ENCODE data around the gene ZNF462. TPM values are rescaled to one million over a fixed set of nuclear protein-coding genes. Genes with fewer than 3 reads are reported as not detected.
"Not testable (repeated sequence)": the region's sequence is repeated elsewhere in the genome, so short reads cannot be mapped to it uniquely, and the experiment has no call there.

ZNF462 gene
- polyA plus RNA-seq, 3 donors: 0.79 to 6.2 (median 3.5) TPM

GRCh38 chr9:106972082-106972481 is 109.1 kb downstream of the ZNF462 start:
- 92 to 96% (median 94%) methylated on average over 9 of the region's 9 CpGs for WGBS, 3 donors
- no peak overlapping the region for H3K27ac ChIP-seq (ENCODE audit: low read depth, low read length)

GRCh38 chr9:106974341-106974740 is 111.4 kb downstream of the ZNF462 start:
- no peak overlapping the region for H3K27ac ChIP-seq (ENCODE audit: low read depth, low read length)
- WGBS, 3 donors: 94 to 96% (median 95%) methylated on average over 2 of the region's 2 CpGs

DNA sequence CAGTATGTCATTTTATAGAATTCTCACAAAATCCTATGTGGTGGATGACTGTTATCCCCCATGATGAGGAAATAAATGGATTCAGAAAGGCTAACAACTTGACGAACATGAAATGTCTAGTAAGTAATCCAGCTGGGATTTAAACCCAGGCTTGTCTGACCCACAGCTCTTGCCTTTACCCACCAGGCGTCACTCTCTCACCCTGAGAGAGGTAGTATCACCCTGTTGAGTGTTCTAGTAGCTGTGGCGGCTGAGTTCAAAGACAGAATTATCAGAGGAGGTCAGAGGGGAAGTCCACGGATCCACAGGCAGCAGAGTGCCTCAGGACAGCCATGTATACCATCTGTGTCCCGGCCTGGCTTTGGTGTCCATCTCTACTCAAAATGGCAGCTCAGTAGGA is 113.8 kb downstream of the ZNF462 start:
- WGBS, 3 donors: 89 to 93% (median 93%) methylated on average over 5 of the region's 5 CpGs
- no peak overlapping the region for H3K27ac ChIP-seq (ENCODE audit: low read depth, low read length)

GRCh38 chr9:106980551-106981101 is 117.7 kb downstream of the ZNF462 start:
- WGBS, 3 donors: 65 to 74% (median 72%) methylated on average over 2 of the region's 2 CpGs
- H3K27ac ChIP-seq (ENCODE audit: low read depth, low read length): no peak overlapping the region

- WGBS, 3 donors: 91 to 95% (median 93%) methylated on average over 10 of the region's 10 CpGs
- no peak overlapping the region for H3K27ac ChIP-seq (ENCODE audit: low read depth, low read length)
Measured at GRCh38 chr9:106981396-106982287, 118.7 kb downstream of the ZNF462 start.

DNA sequence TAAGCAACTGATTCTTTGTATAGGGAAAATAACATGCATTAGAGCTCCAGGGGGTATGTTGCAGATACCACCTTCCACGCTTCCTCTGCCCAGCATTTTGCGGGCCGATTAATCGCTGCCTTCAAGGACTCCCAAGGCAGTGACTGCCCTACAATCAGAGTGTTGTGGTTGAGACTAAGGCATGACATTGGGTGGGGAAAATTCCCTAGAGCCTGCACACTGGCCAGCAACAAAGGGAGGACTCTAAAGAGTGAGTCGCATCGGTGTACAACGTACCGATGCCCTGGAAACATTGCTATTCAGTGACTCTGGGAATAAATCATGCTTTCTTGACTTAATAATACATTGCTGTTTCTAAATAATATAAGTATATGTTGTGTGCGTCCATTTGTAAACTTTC is 119.7 kb downstream of the ZNF462 start:
- 92 to 95% (median 94%) methylated on average over 9 of the region's 9 CpGs for WGBS, 3 donors
- no peak overlapping the region for H3K27ac ChIP-seq (ENCODE audit: low read depth, low read length)

- H3K27ac ChIP-seq (ENCODE audit: low read depth, low read length): no peak overlapping the region
- WGBS, 3 donors: 91 to 94% (median 92%) methylated on average over 2 of the region's 2 CpGs
Measured at GRCh38 chr9:106983346-106983745, 120.4 kb downstream of the ZNF462 start.

GRCh38 chr9:106989904-106990303 is 126.9 kb downstream of the ZNF462 start:
- whole genome bisulfite sequencing, 3 donors: 82 to 90% (median 89%) methylated on average over 2 of the region's 2 CpGs
- H3K27ac ChIP-seq (ENCODE audit: low read depth, low read length): not testable (repeated sequence)

DNA sequence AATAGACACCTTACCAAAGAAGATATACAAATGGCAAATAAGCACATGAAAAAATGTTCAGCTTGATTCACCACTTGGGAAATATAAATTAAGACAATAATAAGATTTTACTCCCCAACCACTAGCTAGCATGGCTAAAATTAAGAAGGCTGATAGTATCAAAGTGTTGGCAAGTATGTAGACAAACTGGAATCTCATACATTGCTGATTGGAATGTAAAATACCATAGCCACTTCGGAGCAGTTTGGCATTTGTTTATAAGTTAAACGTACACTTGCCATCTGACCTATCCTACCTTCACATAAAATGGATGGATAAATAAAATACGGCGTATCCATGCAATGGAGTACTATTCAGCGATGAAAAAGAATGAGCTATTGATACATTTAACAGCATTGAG is 129.2 kb downstream of the ZNF462 start:
- WGBS, 3 donors: 95 to 97% (median 95%) methylated on average over 5 of the region's 5 CpGs

GRCh38 chr9:106993603-106994002 is 130.6 kb downstream of the ZNF462 start:
- 91 to 100% (median 93%) methylated on average over 1 of the region's 1 CpG for WGBS, 3 donors
- H3K27ac ChIP-seq (ENCODE audit: low read depth, low read length): no peak overlapping the region

More for the DNA sequence above, 129.2 kb downstream of the ZNF462 start:
- H3K27ac ChIP-seq (ENCODE audit: low read depth, low read length): no peak overlapping the region

- 68 to 80% (median 69%) methylated on average over 4 of the region's 4 CpGs for WGBS, 3 donors
- no peak overlapping the region for H3K27ac ChIP-seq (ENCODE audit: low read depth, low read length)
Measured at GRCh38 chr9:106994463-106994862, 131.5 kb downstream of the ZNF462 start.

GRCh38 chr9:107000218-107000617 is 137.3 kb downstream of the ZNF462 start:
- H3K27ac ChIP-seq (ENCODE audit: low read depth, low read length): no peak overlapping the region
- WGBS, 3 donors: 86 to 98% (median 90%) methylated on average over 3 of the region's 3 CpGs

DNA sequence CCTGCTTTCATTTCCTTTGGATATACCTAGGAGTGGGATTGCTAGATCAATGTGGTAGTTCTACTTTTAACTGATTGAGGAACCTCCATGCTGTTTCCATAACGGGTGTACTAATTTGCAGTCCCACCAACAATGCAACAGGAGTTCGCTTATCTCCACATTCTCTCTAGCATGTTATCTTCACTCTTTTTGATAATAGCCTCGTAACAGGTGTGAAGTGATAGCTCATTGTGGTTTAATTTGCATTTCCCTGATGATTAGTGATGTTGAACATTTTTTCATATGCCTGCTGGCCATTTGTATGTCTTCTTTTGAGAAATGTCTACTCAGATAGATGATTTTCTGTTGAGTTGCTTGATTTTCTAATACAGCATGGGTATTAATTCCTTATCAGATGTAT is 142.2 kb downstream of the ZNF462 start:
- H3K27ac ChIP-seq (ENCODE audit: low read depth, low read length): no peak overlapping the region
- WGBS, 3 donors: 73 to 91% (median 90%) methylated on average over 3 of the region's 3 CpGs

DNA sequence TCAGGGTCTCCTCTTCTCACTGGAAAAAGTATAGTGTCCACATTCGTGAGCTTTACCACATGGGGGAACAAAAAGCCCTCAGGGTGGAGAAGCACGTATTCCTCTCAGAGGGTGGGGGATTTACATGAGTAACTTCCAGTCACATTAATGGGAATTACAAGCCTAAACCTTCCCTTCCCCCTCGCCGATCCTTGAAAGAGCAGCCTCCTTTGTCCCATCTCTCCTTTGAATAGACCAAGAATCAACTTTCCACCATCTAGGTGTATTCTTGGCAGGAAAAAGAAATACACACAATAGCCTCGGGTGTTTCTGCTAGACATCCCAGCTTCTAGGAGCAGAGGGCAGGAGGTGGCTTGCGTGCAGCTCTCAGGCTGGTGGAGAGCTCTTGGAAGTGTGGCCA is 144.4 kb downstream of the ZNF462 start:
- no peak overlapping the region for H3K27ac ChIP-seq (ENCODE audit: low read depth, low read length)
- 85 to 89% (median 86%) methylated on average over 6 of the region's 6 CpGs for whole genome bisulfite sequencing, 3 donors

DNA sequence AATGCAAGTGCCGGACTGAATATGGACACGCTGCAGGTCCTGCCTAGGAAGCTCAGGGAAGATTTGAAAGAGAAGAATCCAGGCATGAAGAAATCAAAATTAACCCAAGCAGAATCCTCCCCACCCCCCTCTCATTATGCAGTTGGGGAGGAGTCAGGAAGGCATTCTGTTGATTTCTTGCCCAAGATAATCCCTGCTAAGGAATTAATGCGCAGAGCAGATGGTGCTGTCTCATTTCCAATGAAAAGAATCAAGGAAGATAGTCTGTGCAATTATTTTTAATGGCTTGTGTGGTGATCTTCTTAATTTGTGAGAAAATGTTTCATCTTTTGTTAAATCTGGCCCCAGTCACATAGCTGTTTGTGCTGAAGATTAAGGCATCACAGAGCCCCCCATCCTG is 145.0 kb downstream of the ZNF462 start:
- H3K27ac ChIP-seq (ENCODE audit: low read depth, low read length): no peak overlapping the region
- 89 to 96% (median 93%) methylated on average over 3 of the region's 3 CpGs for WGBS, 3 donors

DNA sequence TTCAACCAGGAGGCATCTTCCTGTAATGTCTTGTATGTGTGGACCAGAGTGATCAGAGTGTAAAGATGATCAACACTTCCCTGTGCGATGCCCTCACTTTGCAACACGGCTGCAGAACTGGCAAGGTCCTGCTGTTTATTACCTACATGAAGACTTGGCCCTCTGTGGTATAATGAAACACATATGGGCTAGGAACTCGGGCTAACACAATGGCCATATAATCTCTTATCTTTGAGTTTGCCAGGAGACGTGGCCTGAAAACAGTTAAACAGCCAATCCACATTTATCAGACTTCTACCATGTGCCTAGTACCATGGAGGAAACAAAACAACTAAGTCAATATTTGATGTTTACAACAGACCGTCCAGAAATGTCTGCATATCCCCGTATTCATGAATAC is 145.5 kb downstream of the ZNF462 start:
- no peak overlapping the region for H3K27ac ChIP-seq (ENCODE audit: low read depth, low read length)
- 76 to 93% (median 91%) methylated on average over 6 of the region's 6 CpGs for WGBS, 3 donors

GRCh38 chr9:107016383-107016782 is 153.4 kb downstream of the ZNF462 start:
- H3K27ac ChIP-seq (ENCODE audit: low read depth, low read length): no peak overlapping the region
- WGBS, 3 donors: 71 to 84% (median 79%) methylated on average over 4 of the region's 4 CpGs

DNA sequence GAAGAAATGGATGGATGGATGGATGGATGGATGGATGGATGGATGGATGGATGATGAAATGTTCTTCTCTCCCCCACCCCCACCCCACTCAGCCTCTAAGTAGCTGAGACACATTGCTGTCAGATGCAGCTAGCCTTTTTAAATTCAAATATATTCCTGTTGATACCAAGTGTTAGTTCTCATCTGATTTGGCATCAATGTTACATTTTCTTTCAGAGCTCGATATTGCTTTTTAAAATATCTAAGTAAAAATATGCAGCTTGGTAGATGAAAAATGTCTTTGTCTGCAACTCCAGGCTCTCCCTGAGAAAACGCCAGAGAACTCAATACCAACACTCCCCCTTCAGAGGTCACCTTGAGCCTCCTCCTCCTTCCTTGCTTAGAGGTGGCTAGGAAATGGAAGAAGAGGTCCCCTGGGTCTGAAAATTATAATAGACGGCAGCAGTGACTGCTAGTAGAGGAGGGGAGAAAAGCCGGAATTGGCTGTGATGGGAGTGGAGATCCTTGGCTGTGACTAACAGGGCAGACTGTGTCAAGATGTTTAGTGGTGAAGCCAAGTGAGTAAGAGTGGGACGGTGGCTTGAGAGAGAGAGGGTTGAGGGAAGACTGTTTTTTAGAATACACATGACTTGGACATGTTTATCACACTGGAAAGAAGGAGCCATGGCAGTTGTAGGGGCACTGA is 156.0 kb downstream of the ZNF462 start:
- WGBS, 3 donors: 38 to 64% (median 48%) methylated on average over 5 of the region's 5 CpGs
- H3K27ac ChIP-seq (ENCODE audit: low read depth, low read length): no peak overlapping the region

DNA sequence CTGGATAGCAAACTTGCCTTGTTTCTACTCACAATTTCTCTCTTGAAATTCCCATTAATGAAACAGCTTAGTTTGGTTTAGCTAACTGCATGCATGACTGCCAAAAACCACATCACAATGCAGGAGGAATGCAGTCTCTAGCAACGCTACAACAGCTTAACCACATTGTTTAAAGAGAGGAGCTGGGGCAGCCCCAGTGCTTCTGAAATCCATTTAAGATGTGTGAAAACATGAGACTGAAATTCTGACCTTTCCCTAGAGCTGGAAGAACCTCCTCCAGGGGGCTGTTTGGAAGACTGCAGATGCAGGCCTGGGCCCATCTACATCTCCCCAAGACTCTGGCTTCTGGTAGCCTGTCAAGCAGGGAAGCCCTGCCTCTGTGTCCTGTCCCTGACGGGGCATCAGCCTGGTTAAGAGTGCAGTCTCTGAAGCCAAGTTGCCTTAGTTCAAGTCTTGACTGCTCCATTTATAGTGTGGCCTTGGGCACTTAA is 157.1 kb downstream of the ZNF462 start:
- H3K27ac ChIP-seq (ENCODE audit: low read depth, low read length): no peak overlapping the region
- 53 to 67% (median 64%) methylated on average over 2 of the region's 2 CpGs for WGBS, 3 donors
